CD8-positive, alpha-beta memory T cell (primary cell): ENCODE results near the gene LAMA2. TPM values are rescaled to one million over a fixed set of nuclear protein-coding genes. Genes with fewer than 3 reads are reported as not detected.
A peak's percentile ranks its signal among the peaks of the same experiment; 100 is the strongest.

Source experiments
- CTCF ChIA-PET: fragments of 350-600 bp; sonication (Branson Sonifier 250); formaldehyde crosslinking; loops from one replicate; lab custom pipeline; 2021; ENCODE audit warnings: antibody characterized with exemption; lab: Charles Lee
- POLR2A ChIA-PET: fragments of 350-600 bp; sonication (Branson Sonifier 250); formaldehyde crosslinking; loops from one replicate; lab custom pipeline; 2021; ENCODE audit warnings: antibody characterized with exemption; lab: Charles Lee
- DNase-seq, 5 donors: peaks; one replicate each; pipeline versions ENCODE4 v3.0.0 to v3.0.0-alpha.2; 2020 to 2022; ENCODE audit warnings: mixed read lengths in 1 of 5
- H3K27ac ChIP-seq: one replicate; pipeline ENCODE4 v1.7.0; 2013; ENCODE audit warnings: low read depth, mild to moderate bottlenecking, low read length, moderate library complexity
- H3K27me3 ChIP-seq: 2 replicates; pipeline ENCODE4 v1.7.0; 2013; ENCODE audit warnings: low read length, mild to moderate bottlenecking; ENCODE audit not compliant: insufficient read depth, poor library complexity, severe bottlenecking
- H3K36me3 ChIP-seq: 2 replicates; pipeline ENCODE4 v1.7.0; 2013; ENCODE audit warnings: mild to moderate bottlenecking, low read length, moderate library complexity; ENCODE audit not compliant: insufficient read depth
- H3K4me1 ChIP-seq: 2 replicates; pipeline ENCODE4 v1.7.0; 2013; ENCODE audit warnings: mild to moderate bottlenecking, low read length, moderate library complexity; ENCODE audit not compliant: insufficient read depth
- H3K4me3 ChIP-seq: 2 replicates; pipeline ENCODE4 v1.7.0; 2013; ENCODE audit warnings: mild to moderate bottlenecking, low read length
- H3K9me3 ChIP-seq: 2 replicates; pipeline ENCODE4 v1.7.0; 2013; ENCODE audit warnings: mild to moderate bottlenecking, low read length
- H3K27ac Mint-ChIP-seq, 8 donors: one replicate each; pipeline ENCODE4 v1.8.0; 2020 to 2021; ENCODE audit warnings: mixed read lengths in 8 of 8, mild to moderate bottlenecking in 6 of 8, inconsistent platforms in 3 of 8, moderate library complexity in 3 of 8
- H3K27me3 Mint-ChIP-seq, 2 donors: one replicate each; pipeline ENCODE4 v1.8.0; 2020 to 2021; ENCODE audit warnings: mixed read lengths in 2 of 2, mild to moderate bottlenecking in 1 of 2, moderate library complexity in 1 of 2
- H3K36me3 Mint-ChIP-seq, 3 donors: one replicate each; pipeline ENCODE4 v1.8.0; 2020 to 2021; ENCODE audit warnings: mixed read lengths in 3 of 3, inconsistent platforms in 1 of 3, mild to moderate bottlenecking in 1 of 3
- H3K4me1 Mint-ChIP-seq, 3 donors: one replicate each; pipeline ENCODE4 v1.8.0; 2020 to 2021; ENCODE audit warnings: mixed read lengths in 3 of 3, inconsistent platforms in 1 of 3, mild to moderate bottlenecking in 1 of 3
- H3K4me3 Mint-ChIP-seq, 7 donors: one replicate each; pipeline ENCODE4 v1.8.0; 2020 to 2021; ENCODE audit warnings: mixed read lengths in 7 of 7, mild to moderate bottlenecking in 6 of 7, moderate library complexity in 4 of 7, inconsistent platforms in 2 of 7
- H3K9me3 Mint-ChIP-seq, 5 donors: one replicate each; pipeline ENCODE4 v1.8.0; 2020 to 2022; ENCODE audit warnings: mixed read lengths in 5 of 5, mild to moderate bottlenecking in 3 of 5, moderate library complexity in 2 of 5, inconsistent platforms in 1 of 5
- polyA plus RNA-seq: library from polyadenylated mRNA; unstranded; fragments of 300-500 nt; fragmentation: Illumina TruSeq; gene quantifications from one replicate; pipeline ENCODE4 v1.2.3, GENCODE V29; 2021
- total RNA-seq, 2 experiments: library from RNA; stranded (reverse); gene quantifications; one replicate each; pipeline ENCODE4 v1.2.3, GENCODE V29; 2021

Gene LAMA2, protein sequence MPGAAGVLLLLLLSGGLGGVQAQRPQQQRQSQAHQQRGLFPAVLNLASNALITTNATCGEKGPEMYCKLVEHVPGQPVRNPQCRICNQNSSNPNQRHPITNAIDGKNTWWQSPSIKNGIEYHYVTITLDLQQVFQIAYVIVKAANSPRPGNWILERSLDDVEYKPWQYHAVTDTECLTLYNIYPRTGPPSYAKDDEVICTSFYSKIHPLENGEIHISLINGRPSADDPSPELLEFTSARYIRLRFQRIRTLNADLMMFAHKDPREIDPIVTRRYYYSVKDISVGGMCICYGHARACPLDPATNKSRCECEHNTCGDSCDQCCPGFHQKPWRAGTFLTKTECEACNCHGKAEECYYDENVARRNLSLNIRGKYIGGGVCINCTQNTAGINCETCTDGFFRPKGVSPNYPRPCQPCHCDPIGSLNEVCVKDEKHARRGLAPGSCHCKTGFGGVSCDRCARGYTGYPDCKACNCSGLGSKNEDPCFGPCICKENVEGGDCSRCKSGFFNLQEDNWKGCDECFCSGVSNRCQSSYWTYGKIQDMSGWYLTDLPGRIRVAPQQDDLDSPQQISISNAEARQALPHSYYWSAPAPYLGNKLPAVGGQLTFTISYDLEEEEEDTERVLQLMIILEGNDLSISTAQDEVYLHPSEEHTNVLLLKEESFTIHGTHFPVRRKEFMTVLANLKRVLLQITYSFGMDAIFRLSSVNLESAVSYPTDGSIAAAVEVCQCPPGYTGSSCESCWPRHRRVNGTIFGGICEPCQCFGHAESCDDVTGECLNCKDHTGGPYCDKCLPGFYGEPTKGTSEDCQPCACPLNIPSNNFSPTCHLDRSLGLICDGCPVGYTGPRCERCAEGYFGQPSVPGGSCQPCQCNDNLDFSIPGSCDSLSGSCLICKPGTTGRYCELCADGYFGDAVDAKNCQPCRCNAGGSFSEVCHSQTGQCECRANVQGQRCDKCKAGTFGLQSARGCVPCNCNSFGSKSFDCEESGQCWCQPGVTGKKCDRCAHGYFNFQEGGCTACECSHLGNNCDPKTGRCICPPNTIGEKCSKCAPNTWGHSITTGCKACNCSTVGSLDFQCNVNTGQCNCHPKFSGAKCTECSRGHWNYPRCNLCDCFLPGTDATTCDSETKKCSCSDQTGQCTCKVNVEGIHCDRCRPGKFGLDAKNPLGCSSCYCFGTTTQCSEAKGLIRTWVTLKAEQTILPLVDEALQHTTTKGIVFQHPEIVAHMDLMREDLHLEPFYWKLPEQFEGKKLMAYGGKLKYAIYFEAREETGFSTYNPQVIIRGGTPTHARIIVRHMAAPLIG (N-terminal part only)
- under 1 TPM; 0.09 to 0.96 TPM for total RNA-seq
- polyA plus RNA-seq: 0.45 TPM

DNA sequence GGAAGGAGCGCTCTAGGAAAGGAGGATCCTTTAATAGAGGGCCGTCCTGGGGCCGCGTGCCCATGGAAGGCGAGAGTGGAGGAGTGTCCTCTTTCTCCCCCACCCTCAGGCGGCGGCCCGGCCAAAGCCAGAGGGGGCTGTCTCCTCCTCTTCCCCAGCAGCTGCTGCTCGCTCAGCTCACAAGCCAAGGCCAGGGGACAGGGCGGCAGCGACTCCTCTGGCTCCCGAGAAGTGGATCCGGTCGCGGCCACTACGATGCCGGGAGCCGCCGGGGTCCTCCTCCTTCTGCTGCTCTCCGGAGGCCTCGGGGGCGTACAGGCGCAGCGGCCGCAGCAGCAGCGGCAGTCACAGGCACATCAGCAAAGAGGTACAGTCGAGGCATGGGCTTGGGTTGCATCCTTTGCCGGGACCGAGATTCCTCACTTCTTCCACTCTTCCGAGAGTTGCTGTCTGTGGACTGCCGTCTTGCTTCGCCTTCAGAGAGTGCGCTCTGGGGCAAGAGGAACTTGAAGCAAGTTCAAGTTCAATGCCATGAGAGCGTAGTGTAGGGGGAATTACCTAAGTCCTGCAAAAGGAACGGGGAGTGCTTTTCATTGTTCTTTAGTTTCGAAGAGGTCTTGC is at the start of gene LAMA2:
Gene LAMA2 (plus strand): TSS at position 148 of the 621 bp plus-strand sequence. CDS start 108 bp downstream, at position 256.
- Histone ChIP-seq H3K4me1 (no peaks in the 10 kb centered on the region), H3K4me3 (no peak within 1 kb of the TSS), H3K36me3 (no peaks in the 10 kb centered on the region), H3K27me3 (peaks cover 8% of the 10 kb centered on the region), H3K9me3 (no peaks in the 10 kb centered on the region), H3K27ac (no peak within 1 kb of the TSS)
- POLR2A ChIA-PET: no interaction called here
- H3K27ac Mint-ChIP-seq: no peak within 1 kb of the TSS
- H3K27me3 Mint-ChIP-seq: peaks cover 7 to 23% of the 10 kb centered on the region in 2 donors
- no peak for DNase-seq
- peaks cover 0 to 2% (median 0%) of the 10 kb centered on the region in 5 donors for H3K9me3 Mint-ChIP-seq
- peaks cover 3 to 13% (median 4%) of the 10 kb centered on the region in 3 donors for H3K4me1 Mint-ChIP-seq
- H3K4me3 Mint-ChIP-seq: peak within 1 kb of the TSS in 4 of 7 donors; percentile 18 to 62 (median 40)
- H3K36me3 Mint-ChIP-seq: no peaks in the 10 kb centered on the region
- CTCF ChIA-PET: no interaction called here

GRCh38 chr6:128836761-128837160 is 46.2 kb upstream of the LAMA2 start:
- Histone ChIP-seq H3K4me3 (no peak overlapping the region), H3K27ac (no peak overlapping the region), H3K9me3 (no peaks in the 10 kb centered on the region), H3K36me3 (no peaks in the 10 kb centered on the region), H3K4me1 (no peaks in the 10 kb centered on the region), H3K27me3 (no peaks in the 10 kb centered on the region)
- POLR2A ChIA-PET: no interaction called here
- no peak for DNase-seq
- no peaks in the 10 kb centered on the region for H3K36me3 Mint-ChIP-seq
- no peaks in the 10 kb centered on the region for H3K4me1 Mint-ChIP-seq
- H3K27me3 Mint-ChIP-seq: peaks cover 0 to 3% of the 10 kb centered on the region in 2 donors
- no peak overlapping the region for H3K4me3 Mint-ChIP-seq
- H3K27ac Mint-ChIP-seq: no peak overlapping the region
- CTCF ChIA-PET: no interaction called here
- peaks cover 0 to 4% (median 4%) of the 10 kb centered on the region in 5 donors for H3K9me3 Mint-ChIP-seq

DNA sequence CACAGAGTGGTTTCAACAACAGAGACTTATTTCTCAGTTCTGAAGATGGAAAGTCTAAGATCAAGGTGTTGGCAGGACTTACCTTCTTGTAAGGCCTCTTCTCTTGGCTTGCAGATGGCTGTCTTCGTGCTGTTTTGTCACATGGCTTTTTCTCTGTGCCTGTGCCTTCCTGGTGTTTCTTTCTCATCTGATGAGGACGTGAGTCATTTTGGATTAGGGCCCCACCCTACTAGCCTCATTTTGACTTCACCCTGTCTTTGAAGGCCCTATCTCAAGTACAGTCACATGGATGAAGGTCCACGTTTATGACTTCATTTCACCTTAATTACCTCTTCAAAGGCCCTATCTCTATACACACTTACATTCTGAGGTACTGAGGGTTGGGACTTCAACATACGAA is 41.4 kb upstream of the LAMA2 start:
- H3K27ac ChIP-seq: no peak overlapping the region
- no peak overlapping the region for H3K4me3 ChIP-seq
- CTCF ChIA-PET: interaction anchor here (0.6 kb wide), 1 partner anchor 133 kb away, joined by 3 read pairs; no protein-coding TSS in a partner anchor
- Mint-ChIP-seq H3K27ac (no peak overlapping the region), H3K36me3 (no peaks in the 10 kb centered on the region), H3K4me3 (no peak overlapping the region), H3K4me1 (no peaks in the 10 kb centered on the region), H3K9me3 (peaks cover 0 to 2% (median 0%) of the 10 kb centered on the region in 5 donors), H3K27me3 (peaks cover 0 to 2% of the 10 kb centered on the region in 2 donors)
- H3K9me3 ChIP-seq: no peaks in the 10 kb centered on the region
- no peaks in the 10 kb centered on the region for H3K36me3 ChIP-seq
- no peak for DNase-seq
- no peaks in the 10 kb centered on the region for H3K27me3 ChIP-seq
- POLR2A ChIA-PET: no interaction called here
- H3K4me1 ChIP-seq: no peaks in the 10 kb centered on the region

DNA sequence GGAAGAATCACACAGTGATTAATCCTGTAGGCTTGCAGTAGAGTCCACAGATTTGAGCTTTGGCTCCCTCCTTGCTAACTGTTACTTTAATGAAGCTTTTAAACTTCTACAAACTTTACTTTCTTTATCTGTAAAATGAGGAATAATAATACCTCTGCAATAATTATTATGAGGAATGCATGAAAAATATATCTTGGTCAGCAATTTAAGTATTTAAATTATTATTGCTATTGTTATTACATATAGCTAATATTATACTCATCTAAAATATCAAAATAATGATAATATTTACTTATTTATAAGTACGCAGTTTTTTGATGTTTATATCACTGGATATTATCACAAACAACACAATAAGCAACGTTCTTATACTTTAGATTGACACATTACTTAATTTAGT is 38.3 kb upstream of the LAMA2 start:
- H3K36me3 Mint-ChIP-seq: no peaks in the 10 kb centered on the region
- CTCF ChIA-PET: no interaction called here
- H3K4me3 ChIP-seq: no peak overlapping the region
- no peaks in the 10 kb centered on the region for H3K27me3 ChIP-seq
- H3K9me3 Mint-ChIP-seq: peaks cover 0 to 2% (median 0%) of the 10 kb centered on the region in 5 donors
- H3K9me3 ChIP-seq: no peaks in the 10 kb centered on the region
- no peaks in the 10 kb centered on the region for H3K36me3 ChIP-seq
- no peaks in the 10 kb centered on the region for H3K4me1 Mint-ChIP-seq
- peaks cover 0 to 2% of the 10 kb centered on the region in 2 donors for H3K27me3 Mint-ChIP-seq
- POLR2A ChIA-PET: no interaction called here
- H3K27ac Mint-ChIP-seq: no peak overlapping the region
- H3K4me1 ChIP-seq: no peaks in the 10 kb centered on the region
- no peak overlapping the region for H3K27ac ChIP-seq
- no peak for DNase-seq
- H3K4me3 Mint-ChIP-seq: no peak overlapping the region

GRCh38 chr6:128847431-128848210 is 35.3 kb upstream of the LAMA2 start:
- H3K27ac Mint-ChIP-seq: no peak overlapping the region
- no peak overlapping the region for H3K27ac ChIP-seq
- no peaks in the 10 kb centered on the region for H3K36me3 Mint-ChIP-seq
- H3K36me3 ChIP-seq: no peaks in the 10 kb centered on the region
- H3K4me3 Mint-ChIP-seq: no peak overlapping the region
- ChIA-PET POLR2A (no interaction called here), CTCF (no interaction called here)
- no peaks in the 10 kb centered on the region for H3K27me3 ChIP-seq
- DNase-seq: no peak
- no peaks in the 10 kb centered on the region for H3K27me3 Mint-ChIP-seq
- H3K9me3 Mint-ChIP-seq: peaks cover 0 to 2% (median 0%) of the 10 kb centered on the region in 5 donors
- no peak overlapping the region for H3K4me3 ChIP-seq
- H3K9me3 ChIP-seq: no peaks in the 10 kb centered on the region
- no peaks in the 10 kb centered on the region for H3K4me1 ChIP-seq
- H3K4me1 Mint-ChIP-seq: no peaks in the 10 kb centered on the region

- ChIA-PET CTCF (no interaction called here), POLR2A (no interaction called here)
- Mint-ChIP-seq H3K4me1 (no peaks in the 10 kb centered on the region), H3K27ac (no peak overlapping the region), H3K36me3 (no peaks in the 10 kb centered on the region), H3K4me3 (no peak overlapping the region), H3K9me3 (peaks cover 0 to 2% (median 0%) of the 10 kb centered on the region in 5 donors), H3K27me3 (no peaks in the 10 kb centered on the region)
- DNase-seq: no peak
- Histone ChIP-seq H3K4me1 (no peaks in the 10 kb centered on the region), H3K36me3 (no peaks in the 10 kb centered on the region), H3K27me3 (no peaks in the 10 kb centered on the region), H3K4me3 (no peak overlapping the region), H3K27ac (no peak overlapping the region), H3K9me3 (no peaks in the 10 kb centered on the region)
These were observed 34.6 kb upstream of the LAMA2 start for GRCh38 chr6:128848212-128848935.
